ENCODE results near the gene NIT1.
A peak's percentile ranks its signal among the peaks of the same experiment; 100 is the strongest.
"Not testable (repeated sequence)": the region's sequence is repeated elsewhere in the genome, so short reads cannot be mapped to it uniquely, and the experiment has no call there.

NIT1 gene

DNA sequence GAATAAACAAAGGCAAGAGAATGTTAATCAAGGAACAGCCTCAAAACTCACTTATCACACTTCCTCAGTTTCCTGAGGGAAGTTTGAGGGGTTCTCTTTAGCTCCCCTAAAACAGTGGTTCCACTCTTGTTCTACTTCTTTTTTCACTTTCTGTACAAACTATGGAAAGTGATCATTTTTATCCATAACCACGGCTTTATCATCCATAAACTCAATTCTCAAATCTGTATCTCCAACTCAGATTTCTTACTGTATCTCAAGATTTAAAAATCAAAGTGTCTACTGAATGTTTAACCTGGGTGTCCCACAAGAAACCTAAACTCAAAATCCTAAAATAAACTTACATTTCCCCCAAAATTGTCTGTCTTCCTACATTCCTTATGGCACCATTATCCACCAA lies 4.0 kb upstream of the NIT1 start:
- no peak for DNase-seq (ENCODE audit: low read depth in 3 of 3)

DNA sequence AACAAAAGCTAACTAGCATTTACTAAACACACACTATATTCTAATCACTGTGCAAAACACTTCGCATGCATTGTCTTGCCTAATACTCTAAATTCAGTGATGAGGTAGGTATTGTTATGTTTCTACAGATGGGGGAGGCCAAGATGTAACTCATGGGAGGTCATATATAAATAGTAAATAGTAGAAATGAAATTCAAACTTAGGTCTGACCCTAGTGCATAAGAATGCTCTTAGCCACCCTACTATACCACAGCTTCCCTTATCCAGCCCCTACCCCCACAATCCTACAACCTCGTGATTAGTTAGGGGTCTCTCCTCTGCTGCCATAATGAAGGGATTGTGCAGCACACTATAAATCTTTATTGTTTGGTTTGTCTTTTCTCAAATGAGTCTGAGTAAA lies 3.3 kb upstream of the NIT1 start:
- no peak for DNase-seq (ENCODE audit: low read depth in 3 of 3)

DNA sequence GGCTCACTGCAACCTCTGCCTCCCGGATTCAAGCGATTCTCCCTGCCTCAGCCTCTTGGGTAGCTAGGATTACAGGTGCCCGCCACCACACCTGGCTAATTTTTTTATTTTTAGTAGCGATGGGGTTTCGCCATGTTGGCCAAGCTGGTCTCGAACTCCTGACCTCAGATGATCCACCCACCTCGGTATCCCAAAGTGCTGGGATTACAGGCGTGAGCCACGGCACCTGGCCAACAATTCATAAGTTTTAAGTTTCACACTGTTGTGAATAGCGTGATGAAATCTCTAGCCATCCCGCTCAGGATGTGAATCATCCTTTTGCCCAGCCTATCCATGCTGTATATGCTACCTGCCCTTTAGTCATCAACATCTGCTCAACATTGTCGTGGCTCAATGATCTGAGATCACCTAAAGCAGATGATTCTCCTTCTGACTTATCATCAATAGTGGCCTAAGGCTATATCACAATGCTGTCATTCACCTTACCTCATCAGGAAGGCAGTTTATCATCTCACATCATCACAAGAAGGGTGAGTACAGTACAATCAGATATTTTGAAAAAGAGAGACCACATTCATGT lies 2.7 kb upstream of the NIT1 start:
- peak in 1 of 3 donors; percentile 56 for DNase-seq (ENCODE audit: low read depth in 3 of 3)

DNA sequence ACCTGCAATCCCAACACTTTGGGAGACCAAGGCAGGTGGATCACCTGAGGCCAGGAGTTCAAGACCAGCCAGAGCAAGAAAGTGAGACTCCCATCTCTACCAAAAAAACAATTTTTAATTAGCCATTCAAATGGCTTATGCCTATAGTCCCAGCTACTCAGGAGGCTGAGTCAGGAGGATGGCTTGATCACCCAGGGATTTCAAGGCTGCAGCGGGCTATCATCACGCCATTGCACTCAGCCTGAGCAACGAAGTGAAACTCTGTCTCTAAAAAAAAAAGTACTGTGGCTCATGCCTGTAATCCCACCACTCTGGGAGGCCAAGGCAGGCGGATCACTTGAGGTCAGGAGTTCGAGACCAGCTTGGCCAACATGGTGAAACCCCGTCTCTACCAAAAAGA lies 1.9 kb upstream of the NIT1 start:
- DNase-seq (ENCODE audit: low read depth in 3 of 3): not testable (repeated sequence)

DNA sequence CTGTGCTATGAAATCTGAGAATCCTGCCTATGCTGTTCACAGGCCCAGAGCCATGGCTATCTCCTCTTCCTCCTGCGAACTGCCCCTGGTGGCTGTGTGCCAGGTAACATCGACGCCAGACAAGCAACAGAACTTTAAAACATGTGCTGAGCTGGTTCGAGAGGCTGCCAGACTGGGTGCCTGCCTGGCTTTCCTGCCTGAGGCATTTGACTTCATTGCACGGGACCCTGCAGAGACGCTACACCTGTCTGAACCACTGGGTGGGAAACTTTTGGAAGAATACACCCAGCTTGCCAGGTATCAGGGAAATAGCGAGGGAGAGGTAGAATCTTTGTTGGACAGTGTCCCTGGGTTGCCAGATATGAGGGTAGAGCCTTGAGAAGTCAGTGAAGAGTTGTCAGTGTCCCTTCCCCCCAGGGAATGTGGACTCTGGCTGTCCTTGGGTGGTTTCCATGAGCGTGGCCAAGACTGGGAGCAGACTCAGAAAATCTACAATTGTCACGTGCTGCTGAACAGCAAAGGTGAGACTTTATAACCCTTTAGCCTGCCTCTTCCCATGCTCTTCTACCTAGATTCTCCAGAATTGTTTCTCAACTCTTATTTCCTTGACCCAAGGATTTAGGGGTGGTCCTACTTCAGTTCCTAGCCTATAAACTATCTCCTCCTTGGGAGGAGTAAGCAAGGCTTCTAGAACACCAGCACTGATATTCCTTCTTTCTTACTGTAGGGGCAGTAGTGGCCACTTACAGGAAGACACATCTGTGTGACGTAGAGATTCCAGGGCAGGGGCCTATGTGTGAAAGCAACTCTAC lies 1.4 kb downstream of the NIT1 start:
- DNase-seq (ENCODE audit: low read depth in 3 of 3): peak in 2 of 3 donors; percentile 52 to 70

DNA sequence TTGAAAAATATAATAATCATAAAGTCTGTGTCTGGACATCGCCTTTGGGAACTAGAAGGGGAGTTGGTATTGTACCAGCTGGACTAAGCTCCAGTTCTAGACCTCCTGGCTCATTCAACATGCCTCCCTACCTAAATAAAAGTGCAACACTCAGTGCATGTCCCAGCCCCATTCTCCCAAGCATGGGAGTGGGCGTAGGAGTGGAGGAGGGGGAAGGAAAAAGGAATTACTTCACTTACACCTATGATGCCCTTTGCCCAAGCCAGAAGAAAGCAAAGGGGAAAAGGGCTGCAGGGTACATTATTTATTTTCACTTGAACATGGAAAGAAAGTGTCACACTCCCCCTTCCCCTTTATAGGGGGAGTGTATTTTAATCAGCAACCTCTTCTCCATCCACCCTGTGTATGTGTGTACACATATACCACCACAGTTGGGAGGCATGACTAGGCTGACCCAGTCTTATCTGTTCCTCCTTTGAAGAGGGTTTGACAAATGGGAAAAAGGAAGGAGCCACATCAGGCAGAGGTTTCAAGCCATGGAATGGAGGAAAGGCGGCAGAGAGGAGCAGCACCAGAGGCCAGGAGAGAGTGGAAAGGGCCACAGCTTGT lies 3.2 kb downstream of the NIT1 start:
- DNase-seq (ENCODE audit: low read depth in 3 of 3): no peak

DNA sequence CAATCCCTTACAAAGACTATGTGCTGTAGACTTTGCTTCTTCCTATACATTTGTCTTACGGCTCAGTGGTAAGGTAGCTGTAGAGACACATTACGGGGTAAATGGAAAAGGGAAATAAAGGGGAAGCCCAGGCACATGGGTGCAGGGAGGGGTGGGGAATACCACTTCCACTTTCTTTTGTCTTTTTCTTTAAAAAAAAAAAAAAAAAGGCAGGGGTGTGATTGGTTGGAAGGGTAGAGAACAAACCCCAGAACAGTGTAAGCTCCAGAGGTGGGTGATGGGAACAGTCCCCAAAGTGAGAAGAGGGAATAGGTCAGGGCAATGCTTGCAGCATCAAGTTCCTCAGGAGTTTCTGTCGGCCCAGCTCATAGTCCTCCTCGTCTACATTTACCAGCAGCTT lies 3.9 kb downstream of the NIT1 start:
- DNase-seq (ENCODE audit: low read depth in 3 of 3): no peak

DNA sequence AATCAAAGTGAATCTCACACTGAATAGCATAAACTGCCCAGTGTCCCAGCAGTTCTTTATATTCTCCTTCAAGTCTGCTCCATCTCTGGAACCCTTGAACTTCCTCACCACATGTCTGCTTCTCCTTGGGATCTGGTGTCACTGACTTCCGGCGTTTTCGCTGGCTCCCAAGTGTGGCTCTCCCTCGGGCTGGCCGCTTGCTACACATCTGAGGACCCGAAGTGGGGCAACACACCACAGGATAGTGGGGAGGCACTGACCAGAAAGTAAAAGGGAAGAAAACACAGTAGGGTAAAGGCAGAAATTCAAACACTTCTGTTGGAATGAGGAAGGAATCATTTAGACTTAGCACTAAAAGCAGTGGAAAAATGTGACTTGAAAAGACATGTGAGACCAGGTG lies 5.1 kb downstream of the NIT1 start:
- DNase-seq (ENCODE audit: low read depth in 3 of 3): no peak

DNA sequence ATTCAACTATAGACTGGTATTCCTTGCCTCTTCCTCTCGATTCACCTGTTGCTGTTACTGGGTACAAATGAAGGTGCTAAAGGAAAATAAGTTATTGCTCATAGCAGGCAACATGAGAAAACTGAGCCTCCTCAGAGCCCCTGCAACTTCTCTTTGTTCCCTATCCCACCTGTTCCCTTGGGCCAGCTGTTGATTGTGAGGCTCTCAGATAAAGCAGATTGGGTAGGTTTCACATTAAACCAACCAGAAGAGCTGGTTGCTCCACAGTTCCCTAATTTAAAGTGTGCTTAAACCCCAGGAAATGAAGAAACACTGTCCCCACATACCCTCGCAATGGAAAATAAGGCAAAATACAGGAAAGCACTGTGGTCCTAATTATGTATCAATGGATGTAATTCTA lies 9.7 kb downstream of the NIT1 start:
- no peak for DNase-seq (ENCODE audit: low read depth in 3 of 3)

DNA sequence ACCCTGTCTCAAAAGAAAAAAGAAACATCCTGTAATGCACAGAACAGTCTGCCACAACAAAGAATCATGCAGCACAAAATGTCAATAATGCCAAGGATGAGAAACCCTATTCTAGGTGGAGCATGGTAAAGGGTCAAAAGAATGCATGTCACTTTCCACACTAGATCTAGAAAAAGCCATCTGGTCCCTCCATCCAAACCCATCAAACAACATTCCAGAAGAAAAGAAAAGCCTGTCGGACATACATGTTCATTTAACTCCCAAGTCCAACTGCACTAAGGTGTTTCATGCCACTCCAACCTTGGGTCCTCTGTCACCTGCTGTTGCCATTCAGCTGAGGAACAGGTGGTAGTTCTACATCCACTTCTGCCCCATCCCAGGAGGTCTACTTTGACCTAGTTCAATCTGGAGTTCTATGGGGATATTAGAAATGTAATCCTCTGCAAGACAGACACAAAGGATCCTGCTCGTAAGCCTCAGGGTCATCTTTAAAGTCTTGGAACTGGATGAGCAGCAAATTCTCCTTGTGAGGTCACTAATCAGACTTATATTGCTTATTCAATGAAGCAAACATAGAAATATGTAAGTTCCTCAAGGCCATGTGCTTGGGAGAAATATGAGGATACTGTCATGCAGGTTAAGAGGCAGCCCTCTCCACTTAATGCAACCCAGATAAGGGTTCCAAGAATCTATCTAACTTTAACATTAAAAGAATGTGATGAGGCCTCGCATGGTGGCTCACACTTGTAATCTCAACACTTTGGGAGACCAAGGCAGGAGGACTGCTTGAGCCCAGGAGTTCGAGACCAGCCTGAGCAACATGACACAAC lies 10.9 kb downstream of the NIT1 start:
- no peak for DNase-seq (ENCODE audit: low read depth in 3 of 3)

DNA sequence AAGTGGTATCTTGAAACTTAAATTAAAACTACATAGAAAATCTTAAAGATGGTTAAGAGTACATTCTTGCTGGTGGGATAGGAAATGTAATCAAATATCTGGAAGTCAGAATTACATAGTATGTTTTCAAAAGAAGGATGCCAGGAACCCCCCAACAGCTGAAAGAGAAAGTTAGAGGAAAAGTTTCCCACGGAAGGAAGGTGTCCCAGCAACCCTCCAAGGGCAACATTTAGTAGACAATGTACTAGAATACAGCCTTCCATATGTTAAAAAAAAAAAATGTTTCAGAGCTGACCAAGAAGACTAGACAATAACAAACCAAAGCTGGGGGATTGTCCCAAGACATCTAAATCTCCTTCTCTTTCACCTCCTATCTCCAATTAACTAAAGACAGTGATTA lies 12.4 kb downstream of the NIT1 start:
- no peak for DNase-seq (ENCODE audit: low read depth in 3 of 3)

DNA sequence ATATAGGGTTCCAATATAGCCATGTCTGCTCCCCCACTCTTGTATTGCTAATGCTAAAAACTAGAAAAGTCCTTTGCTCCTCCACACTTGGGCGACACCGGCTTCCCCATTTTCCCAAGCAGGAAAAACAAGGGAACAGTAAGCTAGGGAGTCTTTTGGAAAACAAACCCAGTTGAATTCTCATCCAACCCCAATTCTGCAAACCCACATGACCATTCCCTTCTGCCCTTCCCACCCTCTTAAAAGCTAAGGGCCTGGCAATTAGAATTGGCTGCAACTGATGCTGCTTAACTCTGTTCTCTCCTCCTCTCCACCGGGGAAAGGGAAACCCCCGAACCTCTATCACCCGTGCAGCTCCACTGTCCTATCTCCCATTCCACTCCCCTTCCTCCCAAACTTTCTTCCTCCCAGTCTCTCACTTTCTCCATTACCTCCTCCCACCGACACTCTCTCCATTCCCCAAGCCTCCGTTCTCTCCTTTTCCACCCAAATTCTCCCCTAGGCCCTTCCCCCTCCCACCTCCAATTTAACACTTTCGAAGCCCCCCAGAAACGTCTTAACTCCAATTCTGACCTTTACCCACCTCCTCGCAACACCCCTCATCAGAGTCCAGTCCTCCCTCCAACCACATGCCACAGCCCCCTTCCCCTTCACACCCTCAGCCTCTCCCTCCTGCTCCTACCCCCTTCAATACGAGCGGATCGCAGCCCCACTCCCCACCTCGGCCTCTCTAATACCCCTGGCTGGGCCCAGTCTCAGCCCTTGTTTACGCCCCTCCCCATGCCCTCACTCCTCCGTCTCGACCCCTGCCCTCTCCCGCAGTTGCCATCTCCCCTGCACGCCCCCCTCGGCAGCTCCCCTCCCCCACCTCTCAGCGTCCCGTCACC lies 13.9 kb downstream of the NIT1 start:
- no peak for DNase-seq (ENCODE audit: low read depth in 3 of 3)

DNA sequence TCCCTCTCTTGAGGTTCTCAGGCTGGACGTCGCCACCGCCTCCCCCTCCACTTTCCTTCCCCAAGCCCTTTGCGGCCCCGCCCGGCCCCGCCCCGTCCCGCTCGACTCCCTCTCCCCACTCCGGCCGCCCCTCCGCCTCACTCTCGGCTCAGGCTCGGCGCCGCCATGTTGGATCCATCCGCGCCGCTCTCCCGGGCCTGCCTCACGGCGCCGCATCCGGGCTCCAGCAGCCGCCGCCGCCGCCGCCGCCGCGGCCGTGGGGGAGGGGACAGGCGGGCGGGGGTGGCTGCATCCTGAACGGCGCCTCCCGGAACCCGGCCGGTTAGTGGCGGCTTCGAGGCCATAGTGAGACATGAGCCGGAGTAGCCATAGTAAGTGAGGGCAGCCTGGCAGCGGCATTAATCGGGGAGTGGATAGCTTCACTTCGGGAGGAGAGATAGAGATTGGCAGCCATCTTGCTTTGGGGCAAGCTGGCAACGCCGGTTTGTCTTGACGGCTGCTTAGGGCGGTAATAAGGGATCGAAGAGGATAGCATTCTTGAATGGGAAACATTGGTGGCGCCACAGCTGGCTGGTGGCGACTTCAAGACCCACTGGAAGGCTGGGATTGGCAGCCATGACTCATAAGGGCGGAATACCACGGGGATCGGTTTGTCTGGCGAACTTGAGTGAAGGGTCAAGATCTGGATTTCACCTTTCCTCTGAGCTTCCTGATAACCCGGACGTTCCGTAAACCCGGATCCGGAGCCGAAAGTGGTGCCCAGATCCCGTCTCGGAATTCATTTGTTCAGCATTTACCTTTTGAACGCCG lies 14.7 kb downstream of the NIT1 start, which contains the start of gene DEDD:
TSS of gene DEDD (minus strand) at position 258 of the 810 bp plus-strand sequence. CDS start 8,205 bp downstream, outside the sequence.
- DNase-seq (ENCODE audit: low read depth in 3 of 3): peak; percentile 80 to 90 (median 88)

DNA sequence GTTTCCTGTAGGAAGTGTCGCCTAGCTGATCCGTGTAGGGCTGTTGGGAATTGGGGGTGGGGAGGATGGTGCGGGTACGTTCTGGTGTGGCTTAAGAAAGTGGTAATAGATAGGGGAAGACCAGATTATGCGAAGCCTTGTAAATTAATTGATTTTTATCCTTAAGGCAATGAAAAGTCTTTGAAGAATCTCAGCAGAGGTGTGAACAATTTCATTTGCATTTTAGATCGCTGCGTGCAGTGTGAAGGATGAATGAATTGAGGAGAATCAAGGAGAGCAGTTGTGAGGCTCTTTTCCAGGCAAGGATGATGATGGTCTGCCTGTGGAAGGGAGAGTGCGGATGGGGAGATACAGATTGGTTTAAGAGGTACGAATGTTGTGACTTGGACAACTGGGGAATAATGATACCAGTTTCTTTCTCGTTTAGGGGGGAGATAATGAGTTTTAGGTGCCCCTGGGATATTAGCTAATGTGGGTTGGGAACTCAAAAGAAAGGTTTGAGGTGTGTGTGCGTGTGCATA lies 15.4 kb downstream of the NIT1 start:
- no peak for DNase-seq (ENCODE audit: low read depth in 3 of 3)

DNA sequence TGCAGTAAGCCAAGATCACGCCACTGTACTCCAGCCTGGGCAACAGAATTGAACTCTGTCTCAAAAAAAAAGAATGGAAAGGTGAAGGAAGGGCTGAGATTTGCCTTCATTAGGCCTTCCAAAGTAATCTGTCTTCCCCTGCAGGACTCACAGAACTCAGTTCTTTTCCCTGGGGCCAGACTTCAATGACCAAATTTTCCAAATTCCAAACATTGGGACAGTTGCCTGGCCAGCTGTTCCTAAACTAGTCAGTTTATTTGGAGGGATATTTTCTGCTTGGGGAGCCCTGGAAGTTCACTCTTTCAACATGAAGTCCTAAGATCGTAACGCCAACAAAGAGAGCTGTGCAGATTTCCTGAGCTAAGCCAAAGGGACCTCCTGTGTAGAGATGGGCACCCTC lies 20.0 kb downstream of the NIT1 start:
- no peak for DNase-seq (ENCODE audit: low read depth in 3 of 3)

DNA sequence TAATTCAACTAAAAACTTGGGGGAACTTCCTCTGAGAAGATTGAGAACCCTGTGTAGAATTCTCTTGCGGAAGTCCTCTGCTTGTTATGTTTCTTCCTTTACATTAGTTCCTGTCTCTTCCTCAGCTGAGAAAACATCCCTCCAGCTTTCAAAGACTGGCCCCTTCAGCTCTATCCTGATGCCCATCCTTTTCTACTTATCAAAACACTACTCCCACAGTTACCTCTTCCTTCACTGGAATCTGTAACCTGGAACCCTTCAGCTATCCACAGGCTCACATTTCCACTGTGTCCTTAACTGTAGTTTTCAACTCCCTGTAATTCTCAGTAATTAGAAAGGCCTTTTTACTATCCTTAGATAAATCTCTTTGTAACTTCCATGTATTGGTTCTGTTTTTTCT lies 20.5 kb downstream of the NIT1 start:
- no peak for DNase-seq (ENCODE audit: low read depth in 3 of 3)

DNA sequence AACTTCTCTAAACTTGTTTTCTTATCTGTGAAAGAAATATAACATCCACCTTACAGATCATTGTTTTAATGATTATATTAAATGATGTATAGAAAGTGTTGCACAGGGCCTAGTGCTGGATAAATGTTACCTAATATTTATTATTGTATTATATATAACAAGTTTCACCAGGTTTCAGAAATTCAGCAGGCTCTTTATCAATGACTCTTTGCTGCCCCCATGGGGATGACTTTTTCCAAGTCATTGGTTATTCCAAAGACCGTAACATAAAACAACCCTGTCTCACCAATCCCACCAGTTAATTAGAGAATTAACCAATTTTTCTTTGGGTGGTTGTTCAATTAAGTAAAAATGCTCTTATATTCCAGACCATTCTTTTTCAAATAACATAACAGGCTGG lies 21.9 kb downstream of the NIT1 start:
- DNase-seq (ENCODE audit: low read depth in 3 of 3): no peak

DNA sequence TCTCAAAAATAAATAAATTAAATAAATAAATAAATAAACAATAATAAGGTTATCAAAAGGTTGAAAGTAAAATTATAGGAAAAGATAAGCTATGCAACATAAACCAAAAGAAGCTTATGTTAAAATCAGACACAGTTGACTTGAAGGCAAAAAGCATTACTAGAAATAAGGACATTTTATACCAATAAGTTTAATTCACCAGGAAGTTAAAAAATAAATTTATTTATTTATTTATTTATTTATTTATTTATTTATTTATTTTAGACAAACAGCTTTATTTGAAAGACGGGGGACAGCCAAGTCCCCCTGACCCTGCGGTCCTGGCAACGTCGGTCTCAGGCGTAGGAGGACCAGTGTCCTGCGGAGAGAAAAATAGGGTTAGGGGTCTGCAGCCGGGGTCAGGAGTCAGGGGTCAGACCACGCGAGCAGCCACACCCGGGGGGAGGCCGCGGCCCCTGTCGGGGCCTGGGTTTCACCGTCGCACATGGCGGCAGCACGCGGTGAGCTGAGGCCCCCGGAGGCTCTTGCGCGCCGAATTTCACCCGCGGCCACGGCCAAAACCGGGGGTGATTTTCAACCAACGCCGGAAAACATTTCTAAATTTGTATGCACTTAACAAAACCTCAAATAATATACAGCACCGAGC lies 23.0 kb downstream of the NIT1 start:
- no peak for DNase-seq (ENCODE audit: low read depth in 3 of 3)

DNA sequence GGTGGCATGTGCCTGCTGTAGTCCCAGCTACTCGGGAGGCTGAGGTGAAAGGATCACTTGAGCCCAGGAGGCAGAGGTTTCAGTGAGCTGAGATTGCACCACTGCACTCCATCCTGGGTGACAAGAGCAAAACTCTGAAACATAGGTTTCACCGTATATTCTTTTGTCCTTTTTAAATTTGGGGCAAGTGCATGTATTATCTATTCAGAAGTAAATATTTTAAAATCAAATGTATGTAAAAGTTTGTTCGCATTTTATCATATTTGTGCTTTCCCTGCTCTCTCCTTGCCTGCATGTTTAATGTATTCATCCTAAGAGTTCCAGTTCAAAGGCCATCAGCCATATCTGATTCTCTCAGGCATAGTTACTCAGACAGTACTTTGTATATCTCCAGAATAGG lies 27.9 kb downstream of the NIT1 start:
- DNase-seq (ENCODE audit: low read depth in 3 of 3): no peak

DNA sequence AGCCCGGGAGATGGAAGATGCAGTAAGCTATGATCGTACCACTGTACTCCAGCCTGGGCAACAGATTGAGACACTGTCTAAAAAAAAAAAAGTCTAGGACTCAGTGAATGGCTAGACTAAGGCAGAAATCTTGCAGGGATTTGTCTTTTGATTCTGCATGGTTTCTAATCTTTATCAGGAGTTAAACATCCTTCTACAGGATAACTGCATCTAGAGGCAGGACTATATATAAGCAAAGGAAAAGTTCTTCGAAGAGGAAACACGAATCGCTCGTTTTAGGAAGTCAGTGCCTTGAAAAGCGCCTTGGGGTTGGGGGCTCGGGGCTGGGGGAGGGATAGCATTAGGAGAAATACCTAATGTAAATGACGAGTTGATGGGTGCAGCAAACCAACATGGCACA lies 35.3 kb downstream of the NIT1 start:
- DNase-seq (ENCODE audit: low read depth in 3 of 3): no peak

Data from stimulated activated CD4-positive, alpha-beta T cell treated with anti-CD3 and anti-CD28 coated beads, TNF-alpha, amount 100 ng/mL, for 48 hours (primary cell).